Measurements from ENCODE around the gene TIPARP.

DNA sequence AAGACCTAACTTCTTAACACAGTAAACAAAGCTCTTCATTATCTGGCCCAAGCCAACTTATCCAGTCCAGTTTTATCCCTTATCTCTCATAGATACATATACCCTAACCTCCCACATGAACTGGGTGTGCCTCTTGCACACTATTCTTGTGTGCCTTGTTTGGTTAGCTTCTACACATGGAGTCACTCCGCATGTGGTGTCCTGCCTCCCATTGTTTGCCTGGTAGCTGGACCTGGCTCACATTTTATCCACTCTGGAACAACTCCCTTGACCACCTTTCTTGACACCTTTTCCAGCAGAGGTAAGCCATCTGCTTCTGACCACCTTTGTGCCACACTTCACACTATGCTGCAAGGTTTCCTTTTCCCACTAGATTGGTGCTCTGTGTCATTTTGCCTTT, 15.2 kb downstream of the TIPARP start:
- TF ChIP-seq, protein P1, sequence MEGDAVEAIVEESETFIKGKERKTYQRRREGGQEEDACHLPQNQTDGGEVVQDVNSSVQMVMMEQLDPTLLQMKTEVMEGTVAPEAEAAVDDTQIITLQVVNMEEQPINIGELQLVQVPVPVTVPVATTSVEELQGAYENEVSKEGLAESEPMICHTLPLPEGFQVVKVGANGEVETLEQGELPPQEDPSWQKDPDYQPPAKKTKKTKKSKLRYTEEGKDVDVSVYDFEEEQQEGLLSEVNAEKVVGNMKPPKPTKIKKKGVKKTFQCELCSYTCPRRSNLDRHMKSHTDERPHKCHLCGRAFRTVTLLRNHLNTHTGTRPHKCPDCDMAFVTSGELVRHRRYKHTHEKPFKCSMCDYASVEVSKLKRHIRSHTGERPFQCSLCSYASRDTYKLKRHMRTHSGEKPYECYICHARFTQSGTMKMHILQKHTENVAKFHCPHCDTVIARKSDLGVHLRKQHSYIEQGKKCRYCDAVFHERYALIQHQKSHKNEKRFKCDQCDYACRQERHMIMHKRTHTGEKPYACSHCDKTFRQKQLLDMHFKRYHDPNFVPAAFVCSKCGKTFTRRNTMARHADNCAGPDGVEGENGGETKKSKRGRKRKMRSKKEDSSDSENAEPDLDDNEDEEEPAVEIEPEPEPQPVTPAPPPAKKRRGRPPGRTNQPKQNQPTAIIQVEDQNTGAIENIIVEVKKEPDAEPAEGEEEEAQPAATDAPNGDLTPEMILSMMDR (IDR thresholded peaks at IDR 0.05; ENCODE audit: low read depth, low read length, missing input control) = no peak
- TF ChIP-seq, protein P2, sequence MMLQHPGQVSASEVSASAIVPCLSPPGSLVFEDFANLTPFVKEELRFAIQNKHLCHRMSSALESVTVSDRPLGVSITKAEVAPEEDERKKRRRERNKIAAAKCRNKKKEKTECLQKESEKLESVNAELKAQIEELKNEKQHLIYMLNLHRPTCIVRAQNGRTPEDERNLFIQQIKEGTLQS (IDR thresholded peaks at IDR 0.05) = no peak
- no peak for TF ChIP-seq YY1 (IDR thresholded peaks at IDR 0.05)
- TF ChIP-seq HNF4A (conservative IDR thresholded peaks at IDR 0.05) = no peak
- TF ChIP-seq GABPA (IDR thresholded peaks at IDR 0.05 in 1 of 2, conservative IDR thresholded peaks at IDR 0.05 in 1 of 2) = no peak
- no peak for TF ChIP-seq SP1 (IDR thresholded peaks at IDR 0.05)
- no peak for TF ChIP-seq JUND (IDR thresholded peaks at IDR 0.05)
- no peak for TF ChIP-seq TAF1 (conservative IDR thresholded peaks at IDR 0.05)
- TF ChIP-seq NR2F2 (IDR thresholded peaks at IDR 0.05) = no peak
- TF ChIP-seq, protein P3, sequence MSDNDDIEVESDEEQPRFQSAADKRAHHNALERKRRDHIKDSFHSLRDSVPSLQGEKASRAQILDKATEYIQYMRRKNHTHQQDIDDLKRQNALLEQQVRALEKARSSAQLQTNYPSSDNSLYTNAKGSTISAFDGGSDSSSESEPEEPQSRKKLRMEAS (IDR thresholded peaks at IDR 0.05) = no peak
